A549 (cell line): ENCODE results near the gene NSL1.

Experiments used
- BHLHE40 ChIP-seq: IDR thresholded peaks from 2 replicates; pipeline ENCODE4 v1.6.1; 2012; ENCODE audit warnings: low read depth, low read length, inconsistent platforms
- EHMT2 ChIP-seq: fragments of 200-600 bp; sonication (generic); IDR thresholded peaks from 2 replicates; pipeline ENCODE4 v1.6.1; 2016; ENCODE audit warnings: antibody characterized with exemption, low read depth, mild to moderate bottlenecking, moderate library complexity
- PHF8 ChIP-seq: fragments of 200-600 bp; sonication (generic); IDR thresholded peaks from 2 replicates; pipeline ENCODE4 v1.6.1; 2016; ENCODE audit warnings: low read depth, mild to moderate bottlenecking, antibody characterized with exemption, moderate library complexity, borderline replicate concordance
- POLR2A ChIP-seq: IDR thresholded peaks from 2 replicates; pipeline ENCODE4 v1.6.1; 2012; ENCODE audit warnings: mild to moderate bottlenecking, low read length
- RARB ChIP-seq: fragments of 250-450 bp; sonication (Bioruptor Pico); IDR thresholded peaks from 2 replicates; pipeline ENCODE4 v1.8.0; 2021; ENCODE audit warnings: mild to moderate bottlenecking, moderate library complexity
- TF ChIP-seq, protein P1 (sequence below): fragments of >200 bp; sonication (Bioruptor Twin); formaldehyde crosslinking; IDR thresholded peaks from 3 replicates; pipeline ENCODE4 v1.5.1; 2016

DNA sequence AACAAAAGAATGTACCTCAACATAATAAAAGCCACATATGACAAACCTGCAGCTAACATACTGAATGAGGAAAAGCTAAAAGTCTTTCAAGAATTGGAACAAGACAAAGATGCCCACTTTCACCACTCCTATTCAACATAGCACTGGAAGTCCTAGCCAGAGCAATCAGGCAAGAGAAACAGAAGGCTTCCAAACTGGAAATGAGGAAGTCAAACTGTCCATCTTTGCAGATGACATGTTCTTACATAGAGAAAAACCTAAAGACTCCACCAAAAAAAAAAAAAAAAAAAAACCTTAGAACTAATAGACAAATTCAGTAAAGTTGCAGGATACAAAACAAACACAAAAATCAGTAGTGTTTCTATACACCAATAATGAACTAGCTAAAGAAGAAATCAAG, 20.2 kb downstream of the NSL1 start:
- no peak for TF ChIP-seq RARB (CRISPR knock-in tag)
- no peak for TF ChIP-seq BHLHE40
- no peak for TF ChIP-seq PHF8
- TF ChIP-seq, protein P1, sequence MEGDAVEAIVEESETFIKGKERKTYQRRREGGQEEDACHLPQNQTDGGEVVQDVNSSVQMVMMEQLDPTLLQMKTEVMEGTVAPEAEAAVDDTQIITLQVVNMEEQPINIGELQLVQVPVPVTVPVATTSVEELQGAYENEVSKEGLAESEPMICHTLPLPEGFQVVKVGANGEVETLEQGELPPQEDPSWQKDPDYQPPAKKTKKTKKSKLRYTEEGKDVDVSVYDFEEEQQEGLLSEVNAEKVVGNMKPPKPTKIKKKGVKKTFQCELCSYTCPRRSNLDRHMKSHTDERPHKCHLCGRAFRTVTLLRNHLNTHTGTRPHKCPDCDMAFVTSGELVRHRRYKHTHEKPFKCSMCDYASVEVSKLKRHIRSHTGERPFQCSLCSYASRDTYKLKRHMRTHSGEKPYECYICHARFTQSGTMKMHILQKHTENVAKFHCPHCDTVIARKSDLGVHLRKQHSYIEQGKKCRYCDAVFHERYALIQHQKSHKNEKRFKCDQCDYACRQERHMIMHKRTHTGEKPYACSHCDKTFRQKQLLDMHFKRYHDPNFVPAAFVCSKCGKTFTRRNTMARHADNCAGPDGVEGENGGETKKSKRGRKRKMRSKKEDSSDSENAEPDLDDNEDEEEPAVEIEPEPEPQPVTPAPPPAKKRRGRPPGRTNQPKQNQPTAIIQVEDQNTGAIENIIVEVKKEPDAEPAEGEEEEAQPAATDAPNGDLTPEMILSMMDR = no peak
- TF ChIP-seq EHMT2 = no peak
- TF ChIP-seq POLR2A = no peak
